Activated effector memory CD4-positive, alpha-beta T cell treated with anti-CD3 and anti-CD28 coated beads, Interleukin-2, amount 50 U/mL, for 16 hours (primary cell): ENCODE measurements around the gene C4orf50.
A peak's percentile ranks its signal among the peaks of the same experiment; 100 is the strongest.
"Not testable (repeated sequence)": the region's sequence is repeated elsewhere in the genome, so short reads cannot be mapped to it uniquely, and the experiment has no call there.

Source experiments
- DNase-seq: peaks from one replicate; pipeline ENCODE4 v3.0.0-alpha.2; 2020

The C4orf50 gene

GRCh38 chr4:5965225-5965624, 53.0 kb downstream of the C4orf50 start:
- peak; percentile 37 for DNase-seq

GRCh38 chr4:5964030-5964429, 54.2 kb downstream of the C4orf50 start:
- peak; percentile 1 for DNase-seq

- no peak for DNase-seq
Observed at GRCh38 chr4:5963611-5964010, 54.6 kb downstream of the C4orf50 start.

GRCh38 chr4:5962416-5962815, 55.8 kb downstream of the C4orf50 start:
- peak; percentile 4 for DNase-seq

- peak; percentile 28 for DNase-seq
Observed at GRCh38 chr4:5960252-5960880, 57.9 kb downstream of the C4orf50 start.

GRCh38 chr4:5959211-5959982, 58.8 kb downstream of the C4orf50 start:
- DNase-seq = peak; percentile 34

GRCh38 chr4:5958199-5958735, 60.0 kb downstream of the C4orf50 start:
- peak; percentile 50 for DNase-seq

GRCh38 chr4:5957076-5957475, 61.2 kb downstream of the C4orf50 start:
- DNase-seq = peak; percentile 22

GRCh38 chr4:5956285-5957021, 61.8 kb downstream of the C4orf50 start:
- peak; percentile 34 for DNase-seq

- no peak for DNase-seq
Observed at GRCh38 chr4:5955856-5956255, 62.4 kb downstream of the C4orf50 start.

GRCh38 chr4:5955201-5955821, 62.9 kb downstream of the C4orf50 start:
- peak; percentile 51 for DNase-seq

- DNase-seq = peak; percentile 47
Observed at GRCh38 chr4:5954056-5954760, 64.0 kb downstream of the C4orf50 start.

GRCh38 chr4:5952975-5953951, 65.0 kb downstream of the C4orf50 start:
- DNase-seq = peak; percentile 41

GRCh38 chr4:5952286-5952974, 65.8 kb downstream of the C4orf50 start:
- DNase-seq = peak; percentile 50

- DNase-seq = not testable (repeated sequence)
Observed at GRCh38 chr4:5946653-5947052, 71.6 kb downstream of the C4orf50 start.

GRCh38 chr4:5945936-5946335, 72.3 kb downstream of the C4orf50 start:
- no peak for DNase-seq

- DNase-seq = no peak
Observed at GRCh38 chr4:5945171-5945570, 73.1 kb downstream of the C4orf50 start.

GRCh38 chr4:5943561-5943960, 74.7 kb downstream of the C4orf50 start:
- no peak for DNase-seq

GRCh38 chr4:5942947-5943346, 75.3 kb downstream of the C4orf50 start:
- no peak for DNase-seq

GRCh38 chr4:5941601-5942000, 76.6 kb downstream of the C4orf50 start:
- DNase-seq = peak; percentile 8
